Measurements from ENCODE around the gene MRPS9.

- no peak for TF ChIP-seq POLR2A (IDR thresholded peaks at IDR 0.05; ENCODE audit: low read depth)
- TF ChIP-seq CTCF (IDR thresholded peaks at IDR 0.05), result no peak
- no peak for TF ChIP-seq POLR2AphosphoS5 (IDR thresholded peaks at IDR 0.05)
- no peak for TF ChIP-seq EP300 (IDR thresholded peaks at IDR 0.05)
Observed at GRCh38 chr2:105143467-105144151, 105.7 kb downstream of the MRPS9 start.

Measured in esophagus muscularis mucosa (tissue), 4 donors.